ENCODE measurements around the gene EXOG.

DNA sequence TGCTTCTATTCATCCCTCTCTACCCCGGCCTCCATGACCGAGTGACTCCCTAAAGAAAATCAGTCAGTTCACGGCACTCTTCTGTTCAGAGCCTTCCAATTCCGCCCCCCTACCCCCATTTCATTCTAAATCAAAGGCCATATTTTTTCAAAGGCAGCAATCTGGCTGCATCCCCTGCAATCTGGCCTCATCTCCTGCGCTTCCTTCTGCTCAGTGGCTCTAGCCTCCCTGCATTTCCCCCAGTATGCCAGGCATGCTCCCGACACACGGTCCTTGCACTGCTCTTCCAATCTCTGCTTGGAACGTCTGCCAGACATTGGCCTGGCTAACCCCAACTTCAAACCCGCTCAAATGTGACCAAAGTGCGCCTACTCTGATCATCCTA lies 67.7 kb downstream of the EXOG start:
- no peak for TF ChIP-seq CTCF (IDR thresholded peaks at IDR 0.05)
- no peak for TF ChIP-seq POLR2A (IDR thresholded peaks at IDR 0.05)

All from lower leg skin (tissue), 3 donors.